PC-9 (cell line): Measurements from ENCODE around the gene DRAXIN.

Experiments
- EZH2 ChIP-seq: fragments of 200-600 bp; sonication (generic); IDR thresholded peaks from 2 replicates; pipeline ENCODE4 v1.8.0; 2017; ENCODE audit warnings: antibody characterized with exemption, low read depth
- TF ChIP-seq, protein P1 (sequence below): fragments of 200-600 bp; sonication (generic); conservative IDR thresholded peaks from 2 replicates; pipeline ENCODE4 v1.6.1; 2017; ENCODE audit warnings: mixed run types, antibody characterized with exemption, mild to moderate bottlenecking, moderate library complexity

DNA sequence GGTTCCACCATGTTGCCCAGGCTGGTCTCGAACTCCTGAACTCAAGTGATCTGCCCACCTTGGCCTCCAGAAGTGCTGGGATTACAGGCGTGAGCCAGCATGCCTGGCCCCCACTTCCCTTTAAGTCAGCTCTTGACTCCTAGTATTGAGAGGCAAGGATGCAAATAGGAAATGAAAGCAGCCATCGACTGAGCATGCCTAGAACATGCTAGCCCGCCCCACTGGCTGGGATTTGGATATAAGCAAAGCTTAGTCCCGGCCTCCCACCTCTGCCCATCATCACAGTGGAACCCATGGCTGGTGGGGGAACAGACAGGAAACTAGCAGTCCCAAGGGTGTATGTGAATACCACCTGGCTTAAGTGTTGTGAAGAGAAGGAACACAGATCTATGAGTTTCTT is 80.9 kb downstream of the DRAXIN start:
- TF ChIP-seq, protein P1, sequence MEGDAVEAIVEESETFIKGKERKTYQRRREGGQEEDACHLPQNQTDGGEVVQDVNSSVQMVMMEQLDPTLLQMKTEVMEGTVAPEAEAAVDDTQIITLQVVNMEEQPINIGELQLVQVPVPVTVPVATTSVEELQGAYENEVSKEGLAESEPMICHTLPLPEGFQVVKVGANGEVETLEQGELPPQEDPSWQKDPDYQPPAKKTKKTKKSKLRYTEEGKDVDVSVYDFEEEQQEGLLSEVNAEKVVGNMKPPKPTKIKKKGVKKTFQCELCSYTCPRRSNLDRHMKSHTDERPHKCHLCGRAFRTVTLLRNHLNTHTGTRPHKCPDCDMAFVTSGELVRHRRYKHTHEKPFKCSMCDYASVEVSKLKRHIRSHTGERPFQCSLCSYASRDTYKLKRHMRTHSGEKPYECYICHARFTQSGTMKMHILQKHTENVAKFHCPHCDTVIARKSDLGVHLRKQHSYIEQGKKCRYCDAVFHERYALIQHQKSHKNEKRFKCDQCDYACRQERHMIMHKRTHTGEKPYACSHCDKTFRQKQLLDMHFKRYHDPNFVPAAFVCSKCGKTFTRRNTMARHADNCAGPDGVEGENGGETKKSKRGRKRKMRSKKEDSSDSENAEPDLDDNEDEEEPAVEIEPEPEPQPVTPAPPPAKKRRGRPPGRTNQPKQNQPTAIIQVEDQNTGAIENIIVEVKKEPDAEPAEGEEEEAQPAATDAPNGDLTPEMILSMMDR, result no peak
- no peak for TF ChIP-seq EZH2
